Kasumi-1 (cell line): ENCODE measurements around the gene INTS7.
"Not testable (repeated sequence)": the region's sequence is repeated elsewhere in the genome, so short reads cannot be mapped to it uniquely, and the experiment has no call there.

ENCODE experiments used
- DNase-seq, 2 experiments: peaks; one replicate each; lab custom pipeline; 2025; lab: John Stamatoyannopoulos, UW

INTS7 gene

DNA sequence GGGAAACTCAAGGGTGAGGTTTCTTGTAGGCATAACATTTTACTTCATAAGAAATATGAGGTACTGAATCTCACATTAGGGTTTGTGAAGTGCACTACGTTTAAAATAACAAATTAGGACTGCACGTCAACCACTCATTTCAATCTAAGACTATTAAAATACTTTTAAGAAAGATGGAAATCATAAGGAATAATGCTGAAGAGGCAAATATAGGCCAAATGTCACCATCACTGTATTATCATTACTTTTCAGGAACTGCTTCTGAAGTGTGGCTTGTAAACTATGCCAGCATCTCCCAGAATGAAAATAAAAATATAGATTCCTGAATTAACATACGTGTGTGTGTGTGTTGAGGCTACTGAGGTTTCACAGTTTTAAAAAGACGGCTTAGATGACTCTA is 56.8 kb downstream of the INTS7 start:
- DNase-seq = no peak

DNA sequence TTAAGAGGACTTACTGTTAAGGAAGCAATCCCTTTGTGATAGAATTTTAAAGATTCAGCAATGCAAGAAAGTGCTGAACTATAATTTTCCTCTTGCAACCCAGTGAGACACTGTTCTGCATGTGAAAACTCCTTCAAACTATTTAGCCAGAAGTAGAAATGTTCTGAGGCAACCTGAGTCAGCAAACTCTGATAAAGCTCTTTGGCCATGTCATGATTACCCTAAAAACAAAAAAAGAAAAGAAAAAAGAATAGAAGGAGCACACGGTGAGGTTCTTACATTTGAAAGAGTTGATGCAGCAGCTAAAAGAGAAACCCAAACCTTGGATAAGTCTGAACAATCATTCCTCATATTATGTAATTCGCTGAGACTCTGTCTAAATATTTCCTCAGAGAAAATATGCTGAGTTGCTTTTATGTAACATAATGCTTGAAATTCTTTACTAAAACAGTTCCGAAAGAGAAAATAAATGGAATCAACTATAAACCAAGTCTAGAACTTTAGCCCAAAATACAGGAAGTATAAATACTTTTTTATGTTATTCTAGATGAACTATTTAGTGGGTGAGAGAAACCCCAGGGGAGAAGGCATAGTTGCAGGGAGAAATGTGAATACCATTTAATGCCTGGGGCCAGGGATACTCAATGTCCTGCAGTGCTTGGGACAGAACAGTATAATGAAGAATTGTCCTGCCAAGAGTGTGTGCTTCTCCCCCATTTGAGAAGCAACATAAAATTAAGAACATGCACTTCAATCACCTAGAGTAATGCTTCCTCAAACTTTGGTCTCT is 60.0 kb downstream of the INTS7 start:
- no peak for DNase-seq

DNA sequence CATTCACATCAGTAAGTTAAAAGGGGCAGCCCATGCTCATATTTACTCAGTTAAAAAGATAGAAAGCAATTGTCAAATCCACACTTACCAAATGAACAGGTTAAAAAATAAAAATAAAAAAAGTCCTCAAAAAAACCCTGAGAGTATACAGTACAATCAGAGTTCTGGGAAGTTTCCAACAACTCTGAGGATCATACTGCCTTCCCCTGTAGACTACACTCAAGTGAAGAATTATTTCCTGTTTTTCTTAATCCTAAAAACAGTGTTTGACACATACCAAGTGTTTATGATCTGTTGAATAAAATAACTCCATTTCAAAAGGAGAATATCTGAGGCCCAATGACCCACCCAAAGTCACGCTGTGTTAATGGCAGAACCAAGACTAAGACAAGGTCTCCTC is 61.8 kb downstream of the INTS7 start:
- DNase-seq = no peak

DNA sequence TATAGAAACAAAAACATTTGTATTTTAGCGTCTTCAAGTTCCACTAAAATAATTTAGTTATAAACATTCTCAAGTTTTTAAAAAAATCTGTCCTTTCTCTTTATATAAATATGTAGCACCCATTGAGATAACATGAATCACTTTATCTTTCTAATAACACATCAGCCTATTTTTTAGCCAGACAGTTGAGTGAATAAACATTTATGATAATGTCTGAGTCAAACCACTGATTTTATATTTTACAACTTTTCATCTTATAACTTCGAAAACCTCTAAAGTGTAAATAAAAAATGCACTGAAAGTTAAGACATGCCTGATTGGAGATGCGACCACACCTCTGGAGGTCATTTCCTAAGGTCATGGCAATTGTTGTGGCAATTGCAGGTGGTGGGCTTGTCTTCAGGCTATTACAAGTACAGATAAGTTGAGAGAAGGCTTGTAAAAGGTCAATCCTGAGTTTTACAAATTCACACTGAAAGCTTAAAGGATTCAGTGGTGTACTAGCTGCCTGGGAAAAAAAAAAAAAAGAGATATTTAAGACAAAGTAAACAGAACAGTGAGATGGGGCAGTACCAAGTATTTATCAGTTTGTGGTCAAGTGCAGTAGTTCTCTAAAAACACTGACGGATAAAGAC is 67.0 kb downstream of the INTS7 start:
- DNase-seq = no peak

DNA sequence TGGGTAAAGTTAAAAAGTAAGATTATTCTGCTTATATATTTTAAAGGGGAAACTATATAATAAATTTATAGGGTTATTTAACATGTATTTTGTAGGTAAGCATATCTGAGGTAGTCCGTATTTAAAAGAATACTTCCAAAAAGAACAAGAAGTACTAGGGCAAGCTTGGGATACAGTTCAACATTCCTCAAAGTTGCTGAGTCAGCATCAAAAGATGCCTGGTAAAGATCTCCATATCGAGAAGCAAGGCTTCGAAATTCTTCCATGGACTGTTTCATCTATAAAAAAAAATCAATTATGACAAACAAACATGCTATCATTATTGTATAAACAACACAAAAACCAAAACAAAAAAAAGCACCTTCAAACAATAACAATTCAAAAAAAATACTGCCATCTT is 67.7 kb downstream of the INTS7 start:
- DNase-seq = no peak

DNA sequence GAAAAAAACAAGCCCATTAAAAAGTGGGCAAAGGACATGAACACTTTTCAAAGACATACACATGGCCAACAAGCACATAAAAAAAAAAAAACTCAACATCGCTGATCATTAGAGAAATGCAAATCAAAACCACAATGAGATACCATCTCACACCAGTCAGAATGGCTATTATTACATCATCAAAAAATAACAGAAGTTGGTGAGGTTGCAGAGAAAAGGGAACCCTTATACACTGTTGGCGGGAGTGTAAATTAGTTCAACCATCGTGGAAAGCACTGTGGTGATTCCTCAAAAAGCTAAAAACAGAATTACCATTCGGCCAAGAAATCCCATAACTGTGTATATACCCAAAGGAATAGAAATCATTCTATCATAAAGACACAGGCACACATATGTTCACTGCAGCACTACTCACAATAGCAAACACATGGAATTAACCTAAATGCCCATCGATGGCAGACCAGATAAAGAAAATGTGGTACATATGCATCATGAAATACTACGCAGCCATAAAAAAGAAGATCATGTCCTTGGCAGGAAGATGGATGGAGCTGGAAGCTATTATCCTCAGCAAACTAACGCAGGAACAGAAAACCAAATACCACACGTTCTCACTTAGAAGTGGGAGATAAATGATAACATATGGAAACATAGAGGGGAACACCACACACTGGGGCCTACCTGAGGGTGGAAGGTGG is 70.1 kb downstream of the INTS7 start:
- DNase-seq = peak in 1 of 2 experiments; percentile 21

DNA sequence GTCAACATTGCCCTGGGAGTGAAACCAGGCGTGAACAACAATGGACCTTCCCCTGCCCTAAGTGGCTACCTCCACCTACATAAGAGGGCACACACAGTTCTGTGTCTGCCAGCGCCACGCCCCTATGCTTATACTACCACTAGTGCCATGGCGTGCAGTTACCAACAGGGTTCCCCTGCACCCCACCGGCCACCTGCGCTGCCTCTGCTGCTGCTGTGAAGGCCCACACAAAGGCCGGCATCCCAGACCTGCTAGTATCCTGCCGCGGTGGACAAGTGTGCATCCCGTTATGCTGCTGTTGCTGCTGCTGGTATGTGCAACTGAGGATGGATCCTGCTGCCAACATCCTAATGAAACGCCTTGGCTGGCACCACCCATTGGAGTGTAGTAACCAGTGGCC is 75.7 kb downstream of the INTS7 start:
- DNase-seq = no peak

DNA sequence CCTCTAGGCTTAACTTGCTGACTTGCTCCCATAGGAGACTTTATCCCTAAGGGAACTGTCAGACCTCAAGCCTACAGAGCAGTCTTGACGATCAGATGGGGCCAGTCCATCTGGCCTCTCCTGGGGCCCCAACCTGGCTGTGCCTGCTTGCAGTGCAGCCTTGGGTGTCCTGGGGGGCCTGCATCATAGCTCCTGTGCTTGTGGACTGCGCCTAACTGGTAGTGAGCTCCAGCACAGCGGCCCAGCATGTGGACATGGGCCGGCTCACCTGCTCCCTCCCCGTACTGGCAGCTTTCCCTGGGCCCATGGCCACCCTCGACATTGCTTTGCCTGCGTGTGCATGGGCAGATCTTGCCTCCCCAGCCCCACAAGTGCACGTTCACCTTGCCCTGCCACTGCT is 76.1 kb downstream of the INTS7 start:
- DNase-seq = no peak

DNA sequence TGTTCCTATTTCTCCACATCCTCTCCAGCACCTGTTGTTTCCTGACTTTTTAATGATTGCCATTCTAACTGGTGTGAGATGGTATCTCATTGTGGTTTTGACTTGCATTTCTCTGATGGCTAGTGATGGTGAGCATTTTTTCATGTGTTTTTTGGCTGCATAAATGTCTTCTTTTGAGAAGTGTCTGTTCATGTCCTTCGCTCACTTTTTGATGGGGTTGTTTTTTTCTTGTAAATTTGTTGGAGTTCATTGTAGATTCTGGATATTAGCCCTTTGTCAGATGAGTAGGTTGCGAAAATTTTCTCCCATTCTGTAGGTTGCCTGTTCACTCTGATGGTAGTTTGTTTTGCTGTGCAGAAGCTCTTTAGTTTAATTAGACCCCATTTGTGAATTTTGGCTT is 81.3 kb downstream of the INTS7 start:
- DNase-seq = not testable (repeated sequence)

DNA sequence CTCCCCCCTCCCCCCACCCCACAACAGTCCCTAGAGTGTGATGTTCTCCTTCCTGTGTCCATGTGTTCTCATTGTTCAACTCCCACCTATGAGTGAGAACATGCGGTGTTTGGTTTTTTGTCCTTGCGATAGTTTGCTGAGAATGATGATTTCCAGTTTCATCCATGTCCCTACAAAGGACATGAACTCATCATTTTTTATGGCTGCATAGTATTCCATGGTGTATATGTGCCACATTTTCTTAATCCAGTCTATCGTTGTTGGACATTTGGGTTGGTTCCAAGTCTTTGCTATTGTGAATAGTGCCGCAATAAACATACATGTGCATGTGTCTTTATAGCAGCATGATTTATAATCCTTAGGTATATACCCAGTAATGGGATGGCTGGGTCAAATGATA is 81.8 kb downstream of the INTS7 start:
- DNase-seq = not testable (repeated sequence)

DNA sequence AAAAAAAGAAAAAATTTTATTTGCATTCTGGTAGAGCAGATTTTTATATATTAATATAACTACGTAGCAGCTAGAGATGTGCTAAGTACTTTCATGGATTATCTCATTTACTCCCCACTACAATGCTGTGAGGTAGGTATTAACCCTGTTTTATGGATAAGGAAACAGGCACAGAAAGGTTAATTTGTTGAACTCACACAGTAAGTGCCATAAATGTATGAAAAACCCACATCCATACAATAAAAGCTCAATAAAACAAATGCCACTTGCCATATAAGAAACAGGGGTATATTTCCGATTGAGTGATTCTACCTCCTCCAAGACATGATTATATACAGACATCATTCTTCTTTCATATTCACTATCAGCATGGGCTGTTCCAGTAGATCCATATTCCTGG is 83.1 kb downstream of the INTS7 start:
- DNase-seq = no peak

DNA sequence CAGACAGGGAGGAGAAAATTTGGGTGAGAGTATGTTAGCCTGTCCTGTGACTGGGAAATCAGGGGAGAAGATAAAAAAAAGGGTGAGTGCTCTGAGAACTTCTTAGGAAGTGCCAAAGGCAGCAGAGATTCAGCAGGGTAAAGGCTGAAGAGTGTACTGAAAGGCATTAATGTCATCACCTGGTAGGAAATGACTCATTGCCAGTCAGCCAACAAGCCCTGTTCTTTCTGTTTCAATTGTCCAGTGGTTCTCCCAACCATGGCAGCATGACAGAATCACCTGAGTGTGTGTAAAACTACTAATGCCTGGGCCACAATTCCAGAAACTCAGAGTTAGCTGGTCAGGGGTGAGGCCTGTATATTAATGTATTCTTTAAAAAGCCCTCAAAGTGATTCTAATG is 83.5 kb downstream of the INTS7 start:
- no peak for DNase-seq

DNA sequence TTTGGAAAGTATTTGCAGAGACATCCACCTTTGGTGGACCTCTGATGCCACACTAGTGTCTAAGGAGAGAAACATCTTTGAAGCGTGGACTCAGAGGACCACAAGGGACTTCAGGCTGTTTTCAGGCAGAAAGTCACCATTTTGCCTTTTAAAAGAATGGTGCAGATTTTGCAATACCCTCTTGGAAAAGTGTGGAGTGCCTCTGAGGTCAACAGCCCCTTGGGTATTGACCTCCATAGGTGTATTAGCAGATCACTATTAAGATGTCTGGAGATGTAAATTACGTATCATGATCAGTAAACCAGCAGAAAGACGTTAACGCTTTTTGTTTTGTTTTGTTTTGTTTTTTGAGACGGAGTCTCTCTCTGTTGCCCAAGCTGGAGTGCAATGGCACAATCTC is 87.0 kb downstream of the INTS7 start:
- no peak for DNase-seq

DNA sequence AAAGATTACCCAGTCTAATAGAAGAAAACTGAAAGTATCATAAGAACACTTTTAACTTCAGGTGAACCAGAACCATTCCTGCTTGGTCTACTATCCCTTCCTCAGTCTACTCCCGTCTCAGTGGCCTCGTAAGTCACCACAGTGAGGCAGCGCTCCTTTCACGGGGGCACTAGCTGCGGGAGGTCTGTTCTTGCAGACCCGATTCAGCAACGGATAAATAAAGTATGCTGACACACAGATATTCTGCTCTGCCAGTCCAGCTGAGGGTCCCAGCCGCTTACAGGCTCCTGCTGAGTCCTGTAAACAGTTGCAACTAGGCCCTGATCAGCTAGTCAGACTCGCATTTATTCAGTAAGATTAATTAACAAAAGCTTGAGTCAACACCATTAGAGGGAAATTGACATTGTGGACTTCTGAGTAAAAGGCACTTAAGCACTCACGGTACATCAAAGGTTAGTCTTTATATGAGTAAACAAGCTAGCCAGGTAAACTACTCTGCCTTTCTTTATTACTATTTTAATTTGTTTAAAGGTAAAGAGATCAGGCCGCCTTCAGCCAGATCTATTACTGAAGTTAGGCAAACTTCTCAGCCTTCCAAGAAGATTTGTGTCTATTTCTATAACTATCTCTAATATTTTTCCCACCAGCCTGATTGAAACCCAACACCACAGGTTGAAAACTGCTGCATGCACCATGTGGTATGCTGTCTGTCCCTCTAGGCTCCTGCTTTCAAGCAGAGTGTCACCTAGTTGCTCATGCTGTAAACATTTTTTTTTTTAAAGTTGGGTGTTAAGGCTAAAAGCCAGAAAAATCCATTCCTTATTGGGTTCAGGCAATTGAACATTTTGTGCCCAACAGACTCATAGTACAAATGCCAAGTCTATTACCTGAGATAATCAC is 87.7 kb downstream of the INTS7 start:
- no peak for DNase-seq

DNA sequence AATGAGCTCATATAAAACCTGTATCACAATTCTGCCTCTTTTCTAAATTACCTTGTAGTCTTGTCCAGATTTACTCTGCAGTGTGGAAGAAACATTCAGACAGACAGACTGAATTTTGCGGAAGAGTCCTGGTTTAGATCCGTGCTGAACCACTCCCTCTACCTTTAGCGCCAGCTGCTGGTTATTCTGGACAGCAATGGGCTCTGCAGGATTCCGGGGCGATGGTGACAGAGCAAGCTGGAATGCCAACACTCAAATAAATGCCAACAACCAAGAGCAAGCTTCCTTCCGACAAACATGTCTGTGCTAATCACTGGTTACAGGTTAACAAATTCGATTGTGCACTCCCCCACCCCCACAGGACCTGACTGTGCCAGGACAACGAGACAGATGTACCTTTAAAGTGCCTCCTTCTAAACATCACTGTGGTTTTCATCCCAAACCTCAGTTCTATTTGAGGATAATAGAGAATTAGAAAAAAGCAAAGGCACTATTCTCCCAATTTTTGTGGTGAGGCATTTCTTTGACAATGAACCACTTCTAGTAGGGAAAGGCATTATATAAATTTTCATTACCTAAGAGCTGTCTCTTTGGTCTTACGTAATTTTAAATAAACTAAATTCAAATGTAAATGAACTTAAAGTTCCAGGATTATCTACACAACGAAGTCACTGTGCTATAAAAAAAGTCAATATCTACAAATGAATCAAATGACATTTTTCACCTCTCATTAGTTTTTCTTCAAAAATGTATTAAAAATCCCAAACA is 90.4 kb downstream of the INTS7 start:
- DNase-seq = no peak

DNA sequence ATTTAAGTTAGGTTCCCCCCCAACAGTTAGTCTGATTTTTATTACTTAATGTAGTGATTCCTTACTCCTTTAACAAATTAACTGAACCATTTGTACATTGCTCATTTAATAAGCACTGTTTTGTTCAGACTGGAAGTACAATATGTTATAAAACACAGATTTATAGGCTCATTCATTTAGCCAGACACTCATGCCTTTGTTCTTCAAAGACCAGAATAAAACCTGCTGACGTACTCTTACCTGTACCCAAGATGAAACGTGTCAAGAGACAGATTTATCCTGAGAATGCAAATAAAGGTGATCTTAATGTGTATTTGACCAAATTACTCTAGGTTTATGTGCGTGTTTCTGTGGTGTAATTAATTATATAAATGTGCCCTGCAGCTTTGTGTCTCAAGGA is 92.8 kb downstream of the INTS7 start:
- no peak for DNase-seq

DNA sequence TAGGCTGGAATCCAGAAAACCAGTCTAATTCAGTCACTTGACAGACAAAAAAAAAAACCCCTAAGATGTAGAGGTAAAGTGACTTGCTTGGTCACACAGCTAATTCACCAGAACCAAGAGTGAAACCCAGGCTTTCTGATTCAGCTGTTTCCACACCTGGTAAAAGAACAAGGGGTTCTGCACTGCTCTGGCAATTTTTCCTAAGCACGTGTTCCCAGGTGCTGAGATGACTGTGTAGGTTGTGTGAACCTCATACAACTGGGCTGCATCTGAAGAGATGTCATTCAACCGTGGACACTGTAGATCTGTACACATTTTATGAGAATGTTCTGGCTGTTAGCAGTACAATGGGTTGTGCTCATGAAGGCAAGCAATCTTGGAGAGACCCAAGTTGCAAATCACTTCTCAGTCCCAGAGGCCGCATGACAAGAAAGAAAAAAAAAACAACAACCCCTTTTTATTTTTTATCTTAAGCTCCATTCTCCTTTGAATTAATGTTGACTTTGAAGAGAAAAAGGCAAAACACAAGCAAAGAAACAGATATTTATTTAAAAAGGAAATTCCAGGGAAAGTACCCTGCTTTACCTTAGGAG is 95.4 kb downstream of the INTS7 start:
- DNase-seq = no peak

DNA sequence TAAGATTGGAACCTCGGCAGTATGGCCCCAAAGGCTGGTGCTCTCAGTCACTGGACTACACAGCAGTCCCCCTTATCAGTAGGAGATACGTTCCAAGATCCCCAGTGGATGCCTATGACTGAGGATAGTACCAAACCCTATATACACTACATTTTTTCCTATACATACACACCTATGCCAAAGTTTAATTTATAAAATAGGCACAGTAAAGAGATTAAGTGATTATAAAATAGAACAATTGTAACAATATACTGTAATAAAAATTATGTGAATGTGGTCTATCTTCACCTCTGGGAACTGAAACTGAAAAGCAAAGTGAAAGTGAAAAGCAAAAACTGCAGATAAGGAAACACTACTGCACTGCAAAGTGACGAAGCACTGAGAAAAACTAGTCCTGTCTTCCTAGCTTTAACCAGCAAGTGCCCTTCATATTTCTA is 96.8 kb downstream of the INTS7 start:
- DNase-seq = no peak

DNA sequence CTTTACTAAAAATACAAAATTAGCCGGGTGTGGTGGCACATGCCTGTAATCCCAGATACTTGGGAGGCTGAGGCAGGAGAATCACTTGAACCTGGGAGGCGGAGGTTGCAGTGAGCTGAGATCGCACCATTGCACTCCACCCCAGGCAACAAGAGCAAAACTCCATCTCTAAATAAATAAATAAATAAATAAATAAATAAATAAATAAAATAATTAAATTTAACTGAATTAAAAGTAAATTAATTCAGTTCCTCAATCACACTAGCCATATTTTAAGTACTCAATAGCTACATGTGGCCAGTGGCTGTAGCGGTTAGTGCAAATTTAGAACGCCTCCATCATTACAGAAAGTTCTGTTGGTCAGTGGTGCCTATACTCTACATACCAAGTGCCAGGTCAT is 97.9 kb downstream of the INTS7 start:
- DNase-seq = not testable (repeated sequence)

DNA sequence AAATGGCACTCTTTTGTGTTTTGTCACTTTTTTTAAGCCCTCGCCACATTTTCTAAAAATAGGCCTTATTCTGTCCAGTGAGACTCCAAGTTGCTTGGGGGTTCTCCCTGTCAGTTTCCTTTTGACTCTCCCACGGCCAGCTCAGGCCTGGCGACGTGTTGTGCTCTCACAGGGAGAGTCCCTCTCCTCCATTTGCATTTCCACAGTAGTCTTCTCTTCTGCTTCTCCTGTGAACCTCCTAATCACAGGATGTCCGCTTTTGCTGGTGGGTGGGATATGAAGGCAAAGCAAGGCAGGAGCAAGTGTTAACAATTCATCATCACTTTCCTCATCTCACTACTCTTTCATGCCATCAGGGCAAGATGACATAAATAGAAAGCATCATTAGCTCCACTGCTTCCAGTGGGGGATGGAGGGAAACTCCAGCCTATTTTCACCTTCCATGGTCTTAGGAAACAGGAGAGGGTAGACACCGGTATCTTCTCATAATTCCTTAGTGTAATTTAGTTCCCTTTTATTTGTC is 99.8 kb downstream of the INTS7 start:
- no peak for DNase-seq
